OCI-LY3 (cell line): Measurements from ENCODE around the gene FAAP20.

Experiments
- EZH2phosphoT487 ChIP-seq: fragments of 200-600 bp; shearing (Covaris generic); IDR thresholded peaks from 2 replicates; pipeline ENCODE4 v1.6.1; 2018; ENCODE audit warnings: antibody characterized with exemption, mixed run types, low read depth
- TF ChIP-seq, protein P1 (sequence below): fragments of 200-600, 300-600 bp; sonication (generic); IDR thresholded peaks from 2 replicates; pipeline ENCODE4 v1.5.1; 2014; ENCODE audit warnings: antibody characterized with exemption, low read length, low read depth

DNA sequence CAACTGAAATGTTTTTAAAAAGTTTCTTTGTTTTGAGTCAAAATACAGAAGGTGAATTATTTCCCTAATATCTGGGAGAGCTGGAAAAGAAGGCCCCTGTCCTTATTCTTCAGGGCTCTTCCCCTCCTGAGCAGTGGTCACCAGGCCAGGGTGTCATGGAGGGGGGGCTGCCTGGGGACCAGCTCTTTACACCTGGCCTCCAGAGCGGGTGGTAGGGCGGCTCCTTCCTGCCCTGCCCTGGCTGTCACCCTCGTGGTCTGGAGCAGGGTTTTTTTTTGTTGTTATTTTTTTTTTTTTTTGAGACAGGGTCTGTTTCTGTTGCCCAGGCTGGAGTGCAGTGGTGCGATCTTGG, 40.2 kb upstream of the FAAP20 start:
- TF ChIP-seq, protein P1, sequence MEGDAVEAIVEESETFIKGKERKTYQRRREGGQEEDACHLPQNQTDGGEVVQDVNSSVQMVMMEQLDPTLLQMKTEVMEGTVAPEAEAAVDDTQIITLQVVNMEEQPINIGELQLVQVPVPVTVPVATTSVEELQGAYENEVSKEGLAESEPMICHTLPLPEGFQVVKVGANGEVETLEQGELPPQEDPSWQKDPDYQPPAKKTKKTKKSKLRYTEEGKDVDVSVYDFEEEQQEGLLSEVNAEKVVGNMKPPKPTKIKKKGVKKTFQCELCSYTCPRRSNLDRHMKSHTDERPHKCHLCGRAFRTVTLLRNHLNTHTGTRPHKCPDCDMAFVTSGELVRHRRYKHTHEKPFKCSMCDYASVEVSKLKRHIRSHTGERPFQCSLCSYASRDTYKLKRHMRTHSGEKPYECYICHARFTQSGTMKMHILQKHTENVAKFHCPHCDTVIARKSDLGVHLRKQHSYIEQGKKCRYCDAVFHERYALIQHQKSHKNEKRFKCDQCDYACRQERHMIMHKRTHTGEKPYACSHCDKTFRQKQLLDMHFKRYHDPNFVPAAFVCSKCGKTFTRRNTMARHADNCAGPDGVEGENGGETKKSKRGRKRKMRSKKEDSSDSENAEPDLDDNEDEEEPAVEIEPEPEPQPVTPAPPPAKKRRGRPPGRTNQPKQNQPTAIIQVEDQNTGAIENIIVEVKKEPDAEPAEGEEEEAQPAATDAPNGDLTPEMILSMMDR, result no peak
- TF ChIP-seq EZH2phosphoT487, result no peak
